ENCODE measurements around the gene SORCS1. TPM values are rescaled to one million over a fixed set of nuclear protein-coding genes. Genes with fewer than 3 reads are reported as not detected.

Gene SORCS1
- total and polyA plus RNA-seq, 2 experiments from 2014 or later: 2.9 to 8.9 TPM

DNA sequence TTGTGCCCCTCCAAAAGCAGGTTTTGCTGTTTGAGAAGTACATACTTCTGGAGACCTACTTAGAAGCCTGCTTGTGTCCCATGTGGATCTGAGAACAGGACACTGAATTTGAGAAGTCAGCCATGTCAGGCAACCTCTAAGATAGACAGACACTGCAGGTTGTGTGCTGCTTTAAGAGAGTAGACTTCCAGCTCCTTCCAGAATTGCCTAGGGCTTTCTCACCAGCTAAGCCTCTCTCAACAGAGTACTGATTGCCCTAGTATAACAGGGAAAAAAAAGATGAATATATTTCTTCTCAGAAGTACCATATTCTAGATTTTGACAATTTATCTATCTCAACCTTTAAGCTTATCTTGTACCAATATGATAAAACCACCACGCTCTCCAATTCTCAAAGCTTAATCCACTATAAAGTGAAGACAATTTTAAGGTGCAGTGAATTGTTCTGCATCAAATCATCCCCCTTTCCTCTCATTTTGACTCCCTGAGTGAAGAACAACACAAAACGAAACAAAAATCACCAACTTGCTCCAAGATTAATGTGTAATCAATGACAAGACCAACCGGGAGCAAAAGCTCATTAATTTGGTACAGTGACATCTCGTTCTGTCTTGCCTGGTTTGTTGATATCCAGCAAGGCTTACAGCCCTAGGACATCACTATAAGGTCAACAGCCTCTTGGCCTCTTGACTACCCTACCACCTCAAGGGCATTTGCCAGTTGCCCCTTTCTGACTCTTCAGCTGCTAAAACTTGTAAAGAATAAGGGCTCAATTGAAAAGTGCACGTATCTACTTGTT, 214.6 kb downstream of the SORCS1 start (continued):
- TF ChIP-seq ZNF462 (CRISPR knock-in tag; IDR thresholded peaks at IDR 0.05) (no peak), STAT1 (IDR thresholded peaks at IDR 0.05; ENCODE audit: unreplicated experiment) (no peak), NANOG (IDR thresholded peaks at IDR 0.05; ENCODE audit: borderline replicate concordance) (no peak), ZNF331 (CRISPR knock-in tag; IDR thresholded peaks at IDR 0.05; ENCODE audit: low read depth) (no peak), EZH2 (IDR thresholded peaks at IDR 0.05; ENCODE audit: low read depth, unreplicated experiment) (no peak), CTCF (conservative IDR thresholded peaks at IDR 0.05; ENCODE audit: low read depth in 2 of 2) (no peak), POLR2AphosphoS5 (IDR thresholded peaks at IDR 0.05; ENCODE audit: low read depth) (no peak), CREB1 (CRISPR knock-in tag; IDR thresholded peaks at IDR 0.05; ENCODE audit: low read depth) (no peak), JUNB (IDR thresholded peaks at IDR 0.05; ENCODE audit: unreplicated experiment) (no peak)
- TF ChIP-seq, protein P1, sequence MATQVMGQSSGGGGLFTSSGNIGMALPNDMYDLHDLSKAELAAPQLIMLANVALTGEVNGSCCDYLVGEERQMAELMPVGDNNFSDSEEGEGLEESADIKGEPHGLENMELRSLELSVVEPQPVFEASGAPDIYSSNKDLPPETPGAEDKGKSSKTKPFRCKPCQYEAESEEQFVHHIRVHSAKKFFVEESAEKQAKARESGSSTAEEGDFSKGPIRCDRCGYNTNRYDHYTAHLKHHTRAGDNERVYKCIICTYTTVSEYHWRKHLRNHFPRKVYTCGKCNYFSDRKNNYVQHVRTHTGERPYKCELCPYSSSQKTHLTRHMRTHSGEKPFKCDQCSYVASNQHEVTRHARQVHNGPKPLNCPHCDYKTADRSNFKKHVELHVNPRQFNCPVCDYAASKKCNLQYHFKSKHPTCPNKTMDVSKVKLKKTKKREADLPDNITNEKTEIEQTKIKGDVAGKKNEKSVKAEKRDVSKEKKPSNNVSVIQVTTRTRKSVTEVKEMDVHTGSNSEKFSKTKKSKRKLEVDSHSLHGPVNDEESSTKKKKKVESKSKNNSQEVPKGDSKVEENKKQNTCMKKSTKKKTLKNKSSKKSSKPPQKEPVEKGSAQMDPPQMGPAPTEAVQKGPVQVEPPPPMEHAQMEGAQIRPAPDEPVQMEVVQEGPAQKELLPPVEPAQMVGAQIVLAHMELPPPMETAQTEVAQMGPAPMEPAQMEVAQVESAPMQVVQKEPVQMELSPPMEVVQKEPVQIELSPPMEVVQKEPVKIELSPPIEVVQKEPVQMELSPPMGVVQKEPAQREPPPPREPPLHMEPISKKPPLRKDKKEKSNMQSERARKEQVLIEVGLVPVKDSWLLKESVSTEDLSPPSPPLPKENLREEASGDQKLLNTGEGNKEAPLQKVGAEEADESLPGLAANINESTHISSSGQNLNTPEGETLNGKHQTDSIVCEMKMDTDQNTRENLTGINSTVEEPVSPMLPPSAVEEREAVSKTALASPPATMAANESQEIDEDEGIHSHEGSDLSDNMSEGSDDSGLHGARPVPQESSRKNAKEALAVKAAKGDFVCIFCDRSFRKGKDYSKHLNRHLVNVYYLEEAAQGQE (IDR thresholded peaks at IDR 0.05; ENCODE audit: unreplicated experiment): no peak
- TF ChIP-seq, protein P2, sequence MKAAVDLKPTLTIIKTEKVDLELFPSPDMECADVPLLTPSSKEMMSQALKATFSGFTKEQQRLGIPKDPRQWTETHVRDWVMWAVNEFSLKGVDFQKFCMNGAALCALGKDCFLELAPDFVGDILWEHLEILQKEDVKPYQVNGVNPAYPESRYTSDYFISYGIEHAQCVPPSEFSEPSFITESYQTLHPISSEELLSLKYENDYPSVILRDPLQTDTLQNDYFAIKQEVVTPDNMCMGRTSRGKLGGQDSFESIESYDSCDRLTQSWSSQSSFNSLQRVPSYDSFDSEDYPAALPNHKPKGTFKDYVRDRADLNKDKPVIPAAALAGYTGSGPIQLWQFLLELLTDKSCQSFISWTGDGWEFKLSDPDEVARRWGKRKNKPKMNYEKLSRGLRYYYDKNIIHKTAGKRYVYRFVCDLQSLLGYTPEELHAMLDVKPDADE (IDR thresholded peaks at IDR 0.05): no peak

Measured in GM23338 (cell line).